ENCODE data around the gene P4HA1.
"Not testable (repeated sequence)": the region's sequence is repeated elsewhere in the genome, so short reads cannot be mapped to it uniquely, and the experiment has no call there.

P4HA1 gene

DNA sequence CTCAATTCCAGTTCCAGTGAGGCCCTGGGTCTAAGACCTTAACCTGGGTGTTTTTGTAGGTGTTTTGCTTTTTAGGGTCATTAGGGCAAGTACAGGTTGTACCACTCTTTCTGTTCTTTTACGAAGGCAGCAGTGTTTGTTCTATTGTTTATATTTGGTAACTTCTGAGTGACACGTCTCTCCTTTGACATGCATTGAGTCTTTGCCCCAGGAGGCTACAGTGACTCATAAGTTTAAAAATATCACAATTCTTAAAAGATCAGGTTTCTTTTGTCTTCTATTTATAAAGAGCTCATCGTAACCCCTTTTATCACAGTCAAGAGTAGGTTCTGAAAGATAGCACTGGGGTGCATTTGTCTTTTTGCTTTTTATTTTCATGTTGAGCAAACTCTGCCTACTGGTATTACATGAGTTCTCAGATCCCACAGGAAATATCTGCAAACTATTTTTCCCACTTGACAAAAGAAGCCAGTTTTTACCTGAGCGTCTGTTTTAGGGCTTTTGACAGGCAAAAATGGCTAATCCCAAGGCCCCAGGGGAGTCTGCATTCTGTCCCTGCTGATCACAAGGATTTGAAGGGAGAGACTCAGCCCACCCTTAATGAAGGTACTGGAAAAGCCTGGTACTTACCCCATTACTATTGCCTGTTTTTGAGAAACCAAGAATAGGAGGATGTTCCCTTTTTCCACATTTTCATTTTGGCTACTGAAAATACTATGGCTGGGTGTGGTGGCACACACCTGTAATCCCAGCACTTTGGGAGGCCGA lies 21.5 kb upstream of the P4HA1 start:
- Histone ChIP-seq H3K4me1 (ENCODE audit: control insufficient read depth, insufficient read depth, low read length, poor library complexity, severe bottlenecking) (peaks cover 4% of the 10 kb centered on the region), H3K36me3 (ENCODE audit: control insufficient read depth, insufficient read depth, low read length) (peaks cover 5% of the 10 kb centered on the region), H3K9me3 (ENCODE audit: control insufficient read depth, low read length) (no peaks in the 10 kb centered on the region), H3K27ac (ENCODE audit: low read depth, low read length, severe bottlenecking) (peak overlapping the region; percentile 31), H3K4me3 (ENCODE audit: extremely low read depth, insufficient read depth, low read length, poor library complexity, severe bottlenecking) (no peak overlapping the region)
- 50 to 73% methylated on average over 3 of the region's 5 CpGs for WGBS, 2 experiments (ENCODE audit: insufficient coverage in 2 of 2)

DNA sequence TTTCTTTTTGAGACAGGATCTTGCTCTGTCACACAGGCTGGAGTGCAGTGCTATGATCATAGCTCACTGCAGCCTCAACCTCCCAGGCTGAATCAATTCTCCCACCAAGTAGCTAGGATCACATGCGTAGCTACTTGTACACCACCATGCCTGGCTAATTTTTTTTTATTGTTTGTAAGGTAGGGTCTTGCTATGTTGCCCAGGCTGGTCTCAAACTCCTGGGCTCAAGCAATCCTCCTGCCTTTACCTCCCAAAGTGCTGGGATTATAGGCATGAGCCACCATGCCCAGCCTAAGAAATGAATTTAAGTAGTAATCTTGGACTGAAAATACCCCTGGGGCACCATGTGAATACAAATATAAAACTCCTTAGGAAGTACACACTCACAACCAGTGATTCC lies 19.4 kb upstream of the P4HA1 start:
- H3K4me3 ChIP-seq (ENCODE audit: extremely low read depth, insufficient read depth, low read length, poor library complexity, severe bottlenecking), result no peak overlapping the region
- peaks cover 5% of the 10 kb centered on the region for H3K36me3 ChIP-seq (ENCODE audit: control insufficient read depth, insufficient read depth, low read length)
- no CpG with 5 or more reads among the region's 1 CpG for WGBS, 2 experiments (ENCODE audit: insufficient coverage in 2 of 2)
- no peak overlapping the region for H3K27ac ChIP-seq (ENCODE audit: low read depth, low read length, severe bottlenecking)
- H3K4me1 ChIP-seq (ENCODE audit: control insufficient read depth, insufficient read depth, low read length, poor library complexity, severe bottlenecking), result peaks cover 4% of the 10 kb centered on the region
- no peaks in the 10 kb centered on the region for H3K9me3 ChIP-seq (ENCODE audit: control insufficient read depth, low read length)

DNA sequence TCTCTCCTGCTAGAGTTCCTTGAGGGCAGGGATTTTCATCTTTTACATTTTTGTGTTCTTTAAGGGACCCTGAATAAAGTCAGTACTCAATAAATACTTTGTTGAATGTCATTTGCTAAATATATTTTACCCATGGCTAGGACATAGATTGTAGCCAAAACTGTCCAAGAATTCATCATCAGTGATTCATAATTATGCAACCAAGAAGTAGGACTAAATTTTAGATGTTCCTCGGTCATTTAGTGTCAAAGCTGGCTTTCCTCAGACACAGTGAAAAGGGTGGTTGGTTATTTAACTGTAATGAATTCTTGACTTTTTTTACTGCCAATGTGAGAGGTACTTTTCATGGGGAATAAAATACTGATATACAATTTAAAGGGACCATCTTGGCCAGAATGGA lies 16.9 kb upstream of the P4HA1 start:
- peaks cover 4% of the 10 kb centered on the region for H3K4me1 ChIP-seq (ENCODE audit: control insufficient read depth, insufficient read depth, low read length, poor library complexity, severe bottlenecking)
- peaks cover 6% of the 10 kb centered on the region for H3K9me3 ChIP-seq (ENCODE audit: control insufficient read depth, low read length)
- H3K27ac ChIP-seq (ENCODE audit: low read depth, low read length, severe bottlenecking), result no peak overlapping the region
- H3K36me3 ChIP-seq (ENCODE audit: control insufficient read depth, insufficient read depth, low read length), result peaks cover 16% of the 10 kb centered on the region
- H3K4me3 ChIP-seq (ENCODE audit: extremely low read depth, insufficient read depth, low read length, poor library complexity, severe bottlenecking), result no peak overlapping the region
- no CpG with 5 or more reads among the region's 1 CpG for WGBS, 2 experiments (ENCODE audit: insufficient coverage in 2 of 2)

DNA sequence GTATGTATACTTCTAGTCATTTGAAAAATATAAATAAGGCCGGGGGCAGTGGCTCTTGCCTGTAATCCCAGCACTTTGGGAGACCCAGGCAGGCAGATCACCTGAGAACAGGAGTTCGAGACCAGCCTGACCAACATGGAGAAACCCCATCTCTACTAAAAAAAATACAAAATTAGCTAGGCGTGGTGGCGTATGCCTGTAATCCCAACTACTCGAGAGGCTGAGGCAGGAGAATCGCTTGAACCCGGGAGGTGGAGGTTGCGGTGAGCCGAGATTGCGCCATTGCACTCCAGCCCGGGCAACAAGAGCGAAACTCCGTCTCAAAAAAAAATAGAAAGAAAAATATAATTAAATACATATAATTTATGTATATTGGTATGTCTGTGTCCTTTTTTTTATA lies 15.4 kb upstream of the P4HA1 start:
- H3K9me3 ChIP-seq (ENCODE audit: control insufficient read depth, low read length); H3K27ac ChIP-seq (ENCODE audit: low read depth, low read length, severe bottlenecking); H3K4me1 ChIP-seq (ENCODE audit: control insufficient read depth, insufficient read depth, low read length, poor library complexity, severe bottlenecking); H3K4me3 ChIP-seq (ENCODE audit: extremely low read depth, insufficient read depth, low read length, poor library complexity, severe bottlenecking): not testable (repeated sequence)
- peaks cover 22% of the 10 kb centered on the region for H3K36me3 ChIP-seq (ENCODE audit: control insufficient read depth, insufficient read depth, low read length)
- 80% methylated on average over 1 of the region's 13 CpGs; no CpG with 5 or more reads in 1 of the 2 experiments for WGBS, 2 experiments (ENCODE audit: insufficient coverage in 2 of 2)

DNA sequence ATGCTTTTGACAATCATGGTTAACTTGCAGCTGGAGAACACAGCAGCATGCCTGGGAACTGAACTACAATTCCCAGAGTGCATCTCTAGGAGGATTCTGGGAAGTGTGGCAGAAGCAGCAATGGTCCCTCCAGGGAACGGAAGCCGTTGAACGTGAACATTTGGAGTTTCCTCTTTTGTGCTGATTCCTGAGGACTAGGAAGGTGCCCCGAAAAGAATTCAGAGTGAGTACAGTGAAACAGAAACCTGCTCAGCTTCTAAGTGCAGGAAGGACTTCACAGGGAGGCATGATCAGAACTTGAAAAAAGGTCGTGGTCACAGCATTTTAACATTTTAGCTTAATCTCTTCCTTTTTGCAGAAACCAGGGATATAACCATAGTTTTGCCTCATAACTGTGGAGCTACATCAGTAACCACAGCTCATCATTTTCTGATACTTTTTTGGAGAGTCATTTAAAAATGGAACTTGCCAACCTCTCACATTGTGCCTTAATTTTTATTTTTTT lies 13.7 kb upstream of the P4HA1 start, which contains the start of gene NUDT13:
Gene NUDT13 (plus strand): TSS at position 111 of the 505 bp plus-strand sequence. CDS start 3,911 bp downstream, outside the sequence.
- H3K27ac ChIP-seq (ENCODE audit: low read depth, low read length, severe bottlenecking), result peak within 1 kb of the TSS; percentile 83
- H3K9me3 ChIP-seq (ENCODE audit: control insufficient read depth, low read length), result peaks cover 6% of the 10 kb centered on the region
- H3K4me1 ChIP-seq (ENCODE audit: control insufficient read depth, insufficient read depth, low read length, poor library complexity, severe bottlenecking), result no peaks in the 10 kb centered on the region
- peaks cover 22% of the 10 kb centered on the region for H3K36me3 ChIP-seq (ENCODE audit: control insufficient read depth, insufficient read depth, low read length)
- H3K4me3 ChIP-seq (ENCODE audit: extremely low read depth, insufficient read depth, low read length, poor library complexity, severe bottlenecking), result peak within 1 kb of the TSS; percentile 41
- WGBS, 2 experiments (ENCODE audit: insufficient coverage in 2 of 2), result 29 to 40% methylated on average over 5 of the region's 5 CpGs

DNA sequence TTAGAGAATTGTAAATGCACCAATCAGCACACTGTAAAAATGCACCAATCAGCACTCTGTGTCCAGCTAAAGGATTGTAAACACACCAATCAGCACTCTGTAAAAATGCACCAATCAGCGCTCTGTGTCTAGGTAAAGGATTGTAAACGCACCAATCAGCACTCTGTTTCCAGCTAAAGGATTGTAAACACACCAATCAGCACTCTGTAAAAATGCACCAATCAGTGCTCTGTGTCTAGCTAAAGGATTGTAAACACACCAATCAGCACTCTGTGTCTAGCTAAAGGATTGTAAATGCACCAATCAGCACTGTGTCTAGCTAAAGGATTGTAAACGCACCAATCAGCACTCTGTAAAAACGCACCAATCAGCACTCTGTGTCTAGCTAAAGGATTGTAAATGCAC lies 12.6 kb upstream of the P4HA1 start:
- not testable (repeated sequence) for H3K27ac ChIP-seq (ENCODE audit: low read depth, low read length, severe bottlenecking); H3K4me1 ChIP-seq (ENCODE audit: control insufficient read depth, insufficient read depth, low read length, poor library complexity, severe bottlenecking); H3K4me3 ChIP-seq (ENCODE audit: extremely low read depth, insufficient read depth, low read length, poor library complexity, severe bottlenecking); H3K9me3 ChIP-seq (ENCODE audit: control insufficient read depth, low read length)
- H3K36me3 ChIP-seq (ENCODE audit: control insufficient read depth, insufficient read depth, low read length), result peaks cover 22% of the 10 kb centered on the region
- WGBS, 2 experiments (ENCODE audit: insufficient coverage in 2 of 2), result 83 to 95% methylated on average over 3 to 4 of the region's 4 CpGs

DNA sequence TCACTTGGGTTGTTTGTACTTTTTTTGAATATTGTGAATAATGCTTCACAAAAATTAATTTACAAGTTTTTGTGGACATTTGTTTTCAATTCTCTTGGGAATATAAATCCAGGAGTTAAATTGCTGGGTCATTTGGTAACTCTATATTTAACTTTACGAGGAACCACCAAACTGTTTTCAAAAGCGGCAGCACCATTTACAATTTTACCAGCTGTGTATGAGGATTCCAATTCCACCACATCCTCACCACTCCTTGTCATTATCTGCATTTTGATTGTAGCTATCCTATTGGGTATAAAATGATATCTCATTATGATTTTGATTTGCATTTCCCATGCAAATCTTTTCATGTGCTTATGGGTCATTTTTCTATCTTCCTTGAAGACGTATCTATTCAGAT lies 9.6 kb upstream of the P4HA1 start:
- no CpG with 5 or more reads among the region's 3 CpGs for WGBS, 2 experiments (ENCODE audit: insufficient coverage in 2 of 2)
- H3K9me3 ChIP-seq (ENCODE audit: control insufficient read depth, low read length), result peaks cover 6% of the 10 kb centered on the region

DNA sequence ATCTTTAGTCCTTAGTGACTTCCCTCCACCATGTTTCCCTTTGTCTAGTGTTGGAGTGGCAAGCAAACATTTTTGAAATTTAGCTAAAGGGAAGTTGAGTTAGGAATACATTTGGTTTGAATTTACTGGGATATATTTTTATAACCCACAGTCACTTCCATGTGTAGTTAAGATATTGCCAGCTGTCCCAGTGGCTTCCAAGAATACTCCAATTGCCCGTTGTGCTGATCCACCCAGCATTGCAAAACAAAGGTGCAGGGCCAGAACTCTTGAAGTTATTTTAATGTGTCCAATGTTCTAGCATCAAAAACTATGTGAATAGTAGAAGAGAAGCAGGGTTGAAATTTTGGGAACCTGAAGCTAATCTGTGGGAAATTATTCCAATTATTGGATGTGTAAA lies 2.5 kb upstream of the P4HA1 start:
- H3K9me3 ChIP-seq (ENCODE audit: control insufficient read depth, low read length), result no peaks in the 10 kb centered on the region
- no peak overlapping the region for H3K4me3 ChIP-seq (ENCODE audit: extremely low read depth, insufficient read depth, low read length, poor library complexity, severe bottlenecking)
- H3K4me1 ChIP-seq (ENCODE audit: control insufficient read depth, insufficient read depth, low read length, poor library complexity, severe bottlenecking), result peaks cover 2% of the 10 kb centered on the region
- H3K36me3 ChIP-seq (ENCODE audit: control insufficient read depth, insufficient read depth, low read length), result no peaks in the 10 kb centered on the region
- H3K27ac ChIP-seq (ENCODE audit: low read depth, low read length, severe bottlenecking), result no peak overlapping the region
- WGBS, 2 experiments (ENCODE audit: insufficient coverage in 2 of 2), result 86 to 100% methylated on average over 1 of the region's 1 CpG

More for the DNA sequence above, 9.6 kb upstream of the P4HA1 start:
- Histone ChIP-seq H3K4me1 (ENCODE audit: control insufficient read depth, insufficient read depth, low read length, poor library complexity, severe bottlenecking) (no peaks in the 10 kb centered on the region), H3K27ac (ENCODE audit: low read depth, low read length, severe bottlenecking) (no peak overlapping the region), H3K36me3 (ENCODE audit: control insufficient read depth, insufficient read depth, low read length) (peaks cover 22% of the 10 kb centered on the region), H3K4me3 (ENCODE audit: extremely low read depth, insufficient read depth, low read length, poor library complexity, severe bottlenecking) (no peak overlapping the region)

DNA sequence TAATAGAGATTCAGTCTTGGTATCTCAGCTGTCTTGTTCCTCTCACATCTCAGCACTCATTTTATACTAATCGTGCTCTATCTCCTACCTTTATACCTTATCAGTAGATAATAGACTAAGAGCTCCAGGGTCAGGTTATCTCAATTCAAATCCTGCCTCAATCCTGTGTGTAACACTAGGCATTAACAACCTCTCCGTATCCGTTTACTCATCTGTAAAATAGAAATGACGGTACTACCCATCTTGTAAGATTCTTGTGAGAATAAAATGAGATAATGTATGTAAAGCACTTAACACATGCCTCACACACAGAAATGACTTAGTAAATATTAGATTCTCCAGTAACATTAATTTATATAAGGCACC lies 622 bp upstream of the P4HA1 start:
- Histone ChIP-seq H3K4me1 (ENCODE audit: control insufficient read depth, insufficient read depth, low read length, poor library complexity, severe bottlenecking) (peaks cover 4% of the 10 kb centered on the region), H3K27ac (ENCODE audit: low read depth, low read length, severe bottlenecking) (peak overlapping the region; percentile 98), H3K9me3 (ENCODE audit: control insufficient read depth, low read length) (no peaks in the 10 kb centered on the region), H3K4me3 (ENCODE audit: extremely low read depth, insufficient read depth, low read length, poor library complexity, severe bottlenecking) (peak overlapping the region; percentile 98), H3K36me3 (ENCODE audit: control insufficient read depth, insufficient read depth, low read length) (no peaks in the 10 kb centered on the region)
- WGBS, 2 experiments (ENCODE audit: insufficient coverage in 2 of 2), result 57 to 63% methylated on average over 1 of the region's 4 CpGs

DNA sequence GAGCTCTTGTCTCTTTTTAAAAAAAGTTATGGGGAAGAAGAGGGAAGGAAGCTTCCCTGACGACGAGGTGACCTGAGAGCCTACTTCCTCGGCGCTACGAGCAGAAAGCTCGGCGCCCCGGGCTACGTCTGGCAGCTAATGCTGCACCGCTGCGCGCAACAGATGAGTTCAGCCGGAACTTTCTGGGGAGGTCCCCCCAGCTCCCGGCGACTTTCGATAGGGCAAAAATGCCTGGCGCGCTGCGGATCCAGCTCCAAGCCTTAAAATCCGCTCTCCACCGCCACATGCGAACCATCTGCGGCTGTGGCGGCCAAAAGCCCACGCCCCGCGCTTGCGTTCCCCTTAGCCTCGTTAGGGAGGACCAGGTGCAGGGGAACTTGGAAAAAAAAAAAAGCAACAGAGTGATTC lies 621 bp downstream of the P4HA1 start:
- H3K27ac ChIP-seq (ENCODE audit: low read depth, low read length, severe bottlenecking), result peak overlapping the region; percentile 98
- 0 to 1% methylated on average over 16 to 24 of the region's 29 CpGs for WGBS, 2 experiments (ENCODE audit: insufficient coverage in 2 of 2)
- H3K9me3 ChIP-seq (ENCODE audit: control insufficient read depth, low read length), result no peaks in the 10 kb centered on the region
- peaks cover 4% of the 10 kb centered on the region for H3K4me1 ChIP-seq (ENCODE audit: control insufficient read depth, insufficient read depth, low read length, poor library complexity, severe bottlenecking)
- peak overlapping the region; percentile 98 for H3K4me3 ChIP-seq (ENCODE audit: extremely low read depth, insufficient read depth, low read length, poor library complexity, severe bottlenecking)
- no peaks in the 10 kb centered on the region for H3K36me3 ChIP-seq (ENCODE audit: control insufficient read depth, insufficient read depth, low read length)

DNA sequence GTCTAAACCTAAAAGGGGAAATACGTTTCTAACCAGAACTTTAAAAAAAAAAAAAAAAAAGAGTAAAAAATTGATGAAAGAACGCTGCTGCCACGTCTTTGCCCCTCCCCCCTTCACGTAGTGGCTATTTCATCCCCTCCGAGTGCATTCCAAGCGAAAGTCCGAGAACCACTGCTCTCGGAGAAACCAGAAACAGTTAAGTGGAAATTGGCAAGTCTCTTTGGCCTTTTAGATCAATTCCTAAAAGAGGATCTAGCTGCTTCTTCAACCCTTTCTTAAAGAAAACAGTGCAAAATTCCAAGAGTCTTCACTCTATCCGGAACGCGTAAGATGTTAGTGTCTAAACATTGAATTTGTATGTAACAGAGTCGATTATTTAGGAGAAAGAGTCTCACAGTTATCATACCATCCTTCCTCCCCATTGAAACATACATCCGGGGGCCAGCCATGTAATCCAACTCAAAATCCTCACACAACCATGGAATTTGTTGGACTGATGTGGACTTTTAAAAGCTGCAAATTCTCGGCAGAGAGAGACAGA lies 1.1 kb downstream of the P4HA1 start:
- H3K4me3 ChIP-seq (ENCODE audit: extremely low read depth, insufficient read depth, low read length, poor library complexity, severe bottlenecking), result peak overlapping the region; percentile 98
- H3K27ac ChIP-seq (ENCODE audit: low read depth, low read length, severe bottlenecking), result peak overlapping the region; percentile 98
- WGBS, 2 experiments (ENCODE audit: insufficient coverage in 2 of 2), result 0% methylated on average over 1 to 7 of the region's 14 CpGs
- H3K4me1 ChIP-seq (ENCODE audit: control insufficient read depth, insufficient read depth, low read length, poor library complexity, severe bottlenecking), result peaks cover 4% of the 10 kb centered on the region
- no peaks in the 10 kb centered on the region for H3K36me3 ChIP-seq (ENCODE audit: control insufficient read depth, insufficient read depth, low read length)
- H3K9me3 ChIP-seq (ENCODE audit: control insufficient read depth, low read length), result no peaks in the 10 kb centered on the region

Data from mesodermal cell (in vitro differentiated cells).